ENCODE measurements around the gene TPST2.

Gene TPST2

GRCh38 chr22:26477341-26477731 lies 112.6 kb downstream of the TPST2 start:
- no peaks in the 10 kb centered on the region for H3K27me3 Mint-ChIP-seq

DNA sequence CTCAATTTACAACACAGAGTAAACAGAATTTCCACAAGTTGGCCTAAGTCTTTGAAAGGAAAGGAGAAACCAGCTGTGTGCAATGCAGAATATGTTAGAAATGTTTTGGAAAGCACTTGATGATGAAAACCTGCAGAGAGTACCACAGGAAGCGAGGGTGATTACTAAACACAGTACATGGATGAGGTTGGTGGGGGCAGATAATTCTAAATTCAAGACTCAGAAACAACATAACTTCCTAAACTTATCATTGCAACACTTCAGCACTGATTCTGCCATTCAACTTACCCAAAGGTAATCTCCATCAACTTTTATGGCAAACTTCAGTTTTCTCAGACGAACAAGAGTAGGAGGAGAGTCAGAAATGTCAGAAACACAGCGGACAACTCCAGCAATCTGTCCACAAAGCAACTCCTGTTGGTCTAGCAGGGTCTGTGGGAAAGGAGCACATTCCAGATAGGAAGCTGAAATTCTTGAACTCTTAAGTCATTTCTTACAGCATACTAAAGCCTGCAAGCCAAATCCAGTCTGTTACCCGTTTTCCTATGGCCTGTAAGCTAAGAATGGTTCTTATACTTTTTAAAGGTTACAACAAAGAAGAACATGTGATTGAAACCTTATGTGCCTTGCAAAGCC lies 113.1 kb downstream of the TPST2 start:
- Mint-ChIP-seq H3K36me3 (peaks cover 24% of the 10 kb centered on the region), H3K9me3 (no peaks in the 10 kb centered on the region), H3K4me1 (peaks cover 51% of the 10 kb centered on the region), H3K4me3 (no peak overlapping the region), H3K27ac (peak overlapping the region; percentile 71), H3K27me3 (no peaks in the 10 kb centered on the region)

More at GRCh38 chr22:26477341-26477731, 112.6 kb downstream of the TPST2 start:
- peaks cover 57% of the 10 kb centered on the region for H3K4me1 Mint-ChIP-seq
- peaks cover 24% of the 10 kb centered on the region for H3K36me3 Mint-ChIP-seq
- H3K9me3 Mint-ChIP-seq = no peaks in the 10 kb centered on the region
- no peak overlapping the region for H3K27ac Mint-ChIP-seq
- peak overlapping the region; percentile 75 for H3K4me3 Mint-ChIP-seq

- H3K36me3 Mint-ChIP-seq = peaks cover 23% of the 10 kb centered on the region
These were observed 115.2 kb downstream of the TPST2 start for GRCh38 chr22:26474682-26475081.

More at GRCh38 chr22:26474682-26475081, 115.2 kb downstream of the TPST2 start:
- Mint-ChIP-seq H3K4me1 (peaks cover 32% of the 10 kb centered on the region), H3K9me3 (no peaks in the 10 kb centered on the region), H3K27ac (no peak overlapping the region), H3K4me3 (no peak overlapping the region), H3K27me3 (no peaks in the 10 kb centered on the region)
